Stimulated activated CD8-positive, alpha-beta memory T cell treated with anti-CD3 and anti-CD28 coated beads, Interleukin-12 subunit alpha, Interleukin-12 subunit beta, amount 100 ng/mL, for 24 hours (primary cell): ENCODE data around the gene SENP8.
"Not testable (repeated sequence)": the region's sequence is repeated elsewhere in the genome, so short reads cannot be mapped to it uniquely, and the experiment has no call there.

Source experiments
- DNase-seq: peaks from one replicate; pipeline ENCODE4 v3.0.0-alpha.2; 2020; ENCODE audit errors: extremely low read depth

SENP8 gene

GRCh38 chr15:72118017-72118978 lies at the start of gene SENP8, which contains the start of gene MYO9A:
SENP8 (plus strand) TSS chr15:72118403; CDS start chr15:72139624, 21,221 bp downstream.
MYO9A (minus strand) TSS chr15:72118150; CDS start chr15:72046563, 71,587 bp downstream.
- DNase-seq, result peak; percentile 98

GRCh38 chr15:72068856-72069255 lies 49.3 kb upstream of the SENP8 start:
- DNase-seq, result no peak

GRCh38 chr15:72070817-72071447 lies 47.3 kb upstream of the SENP8 start:
- no peak for DNase-seq

- DNase-seq, result not testable (repeated sequence)
Measured at GRCh38 chr15:72071448-72071825, 46.8 kb upstream of the SENP8 start.

GRCh38 chr15:72074335-72075060 lies 43.7 kb upstream of the SENP8 start:
- DNase-seq, result no peak

- no peak for DNase-seq
Measured at GRCh38 chr15:72077950-72078349, 40.3 kb upstream of the SENP8 start.

- no peak for DNase-seq
Measured at GRCh38 chr15:72078887-72079286, 39.3 kb upstream of the SENP8 start.

- no peak for DNase-seq
Measured at GRCh38 chr15:72082176-72082575, 36.0 kb upstream of the SENP8 start.

GRCh38 chr15:72086010-72086697 lies 32.0 kb upstream of the SENP8 start:
- no peak for DNase-seq

GRCh38 chr15:72086920-72087648 lies 31.1 kb upstream of the SENP8 start:
- DNase-seq, result no peak

GRCh38 chr15:72092006-72092405 lies 26.2 kb upstream of the SENP8 start:
- no peak for DNase-seq

GRCh38 chr15:72092691-72093090 lies 25.5 kb upstream of the SENP8 start:
- no peak for DNase-seq

GRCh38 chr15:72096796-72097195 lies 21.4 kb upstream of the SENP8 start:
- DNase-seq, result no peak

GRCh38 chr15:72098040-72098439 lies 20.2 kb upstream of the SENP8 start:
- no peak for DNase-seq

GRCh38 chr15:72099155-72099554 lies 19.0 kb upstream of the SENP8 start:
- no peak for DNase-seq

GRCh38 chr15:72100551-72100950 lies 17.7 kb upstream of the SENP8 start:
- DNase-seq, result not testable (repeated sequence)

- no peak for DNase-seq
Measured at GRCh38 chr15:72105111-72105510, 13.1 kb upstream of the SENP8 start.

GRCh38 chr15:72106068-72106467 lies 12.1 kb upstream of the SENP8 start:
- DNase-seq, result no peak

- DNase-seq, result no peak
Measured at GRCh38 chr15:72110355-72110754, 7.8 kb upstream of the SENP8 start.

GRCh38 chr15:72112116-72112515 lies 6.1 kb upstream of the SENP8 start:
- DNase-seq, result no peak

- no peak for DNase-seq
Measured at GRCh38 chr15:72112805-72113204, 5.4 kb upstream of the SENP8 start.
